GM19372 (cell line): ENCODE results near the gene SLMAP.

ENCODE experiments used
- ATAC-seq: cut with Tn5 transposase; IDR thresholded peaks from one replicate; pipeline ENCODE4 v1.9.1; 2021; ENCODE audit warnings: mild to moderate bottlenecking, low read depth, moderate library complexity; ENCODE audit not compliant: unreplicated experiment

SLMAP gene

GRCh38 chr3:57755741-57756527 lies at the start of gene SLMAP:
SLMAP (plus strand) TSS chr3:57756309; CDS start chr3:57757652, 1,343 bp downstream.
- peak; percentile 88 for ATAC-seq

- no peak for ATAC-seq
Measured at GRCh38 chr3:57706462-57706861, 49.6 kb upstream of the SLMAP start.

GRCh38 chr3:57709031-57709430 lies 47.1 kb upstream of the SLMAP start:
- ATAC-seq = no peak

GRCh38 chr3:57709559-57709958 lies 46.5 kb upstream of the SLMAP start:
- ATAC-seq = no peak

GRCh38 chr3:57715686-57716085 lies 40.4 kb upstream of the SLMAP start:
- ATAC-seq = no peak

- ATAC-seq = no peak
Measured at GRCh38 chr3:57717205-57717868, 38.8 kb upstream of the SLMAP start.

GRCh38 chr3:57718118-57718517 lies 38.0 kb upstream of the SLMAP start:
- no peak for ATAC-seq

- ATAC-seq = no peak
Measured at GRCh38 chr3:57726397-57726796, 29.7 kb upstream of the SLMAP start.

- no peak for ATAC-seq
Measured at GRCh38 chr3:57727106-57727505, 29.0 kb upstream of the SLMAP start.

- ATAC-seq = no peak
Measured at GRCh38 chr3:57729334-57730045, 26.6 kb upstream of the SLMAP start.

- no peak for ATAC-seq
Measured at GRCh38 chr3:57730682-57731081, 25.4 kb upstream of the SLMAP start.

GRCh38 chr3:57731311-57731710 lies 24.8 kb upstream of the SLMAP start:
- no peak for ATAC-seq

GRCh38 chr3:57733790-57734189 lies 22.3 kb upstream of the SLMAP start:
- no peak for ATAC-seq

GRCh38 chr3:57735405-57735804 lies 20.7 kb upstream of the SLMAP start:
- ATAC-seq = no peak

- no peak for ATAC-seq
Measured at GRCh38 chr3:57737840-57738239, 18.3 kb upstream of the SLMAP start.

- ATAC-seq = no peak
Measured at GRCh38 chr3:57738391-57738790, 17.7 kb upstream of the SLMAP start.

GRCh38 chr3:57740027-57740426 lies 16.1 kb upstream of the SLMAP start:
- ATAC-seq = no peak

GRCh38 chr3:57743496-57743895 lies 12.6 kb upstream of the SLMAP start:
- ATAC-seq = no peak

GRCh38 chr3:57745101-57745500 lies 11.0 kb upstream of the SLMAP start:
- ATAC-seq = no peak

- ATAC-seq = no peak
Measured at GRCh38 chr3:57746156-57747010, 9.7 kb upstream of the SLMAP start.
